WTC11 (cell line): ENCODE data around the gene ATF6B. TPM values are rescaled to one million over a fixed set of nuclear protein-coding genes. Genes with fewer than 3 reads are reported as not detected.
A peak's percentile ranks its signal among the peaks of the same experiment; 100 is the strongest.

Experiments
- ATAC-seq: fragments of 200-7000 bp; cut with Tn5 transposase; 2 replicates; pipeline ENCODE4 v1.10.0; 2021; ENCODE audit warnings: mild to moderate bottlenecking, moderate library complexity
- CTCF ChIA-PET: fragments of 300-600 bp; sonication (Branson Sonifier 250); formaldehyde crosslinking; loops from one replicate; lab custom pipeline; 2021; ENCODE audit warnings: antibody characterized with exemption; lab: Charles Lee
- POLR2A ChIA-PET: fragments of 350-600 bp; sonication (Branson Sonifier 250); formaldehyde crosslinking; loops from one replicate; lab custom pipeline; 2021; ENCODE audit warnings: antibody characterized with exemption; lab: Charles Lee
- DNase-seq: peaks from one replicate; pipeline ENCODE4 v3.0.0; 2021; ENCODE audit warnings: low spot score
- H3K27ac Mint-ChIP-seq: 2 replicates; pipeline ENCODE4 v1.8.0; 2021; ENCODE audit warnings: mixed read lengths
- H3K27me3 Mint-ChIP-seq: 2 replicates; pipeline ENCODE4 v1.8.0; 2021; ENCODE audit warnings: low read depth, mild to moderate bottlenecking, moderate library complexity, mixed read lengths
- H3K36me3 Mint-ChIP-seq: 2 replicates; pipeline ENCODE4 v1.8.0; 2021; ENCODE audit warnings: mixed read lengths
- H3K4me1 Mint-ChIP-seq: 2 replicates; pipeline ENCODE4 v1.8.0; 2022; ENCODE audit warnings: mixed read lengths
- H3K4me3 Mint-ChIP-seq: 2 replicates; pipeline ENCODE4 v1.8.0; 2021; ENCODE audit warnings: mild to moderate bottlenecking, moderate library complexity, mixed read lengths
- H3K9me3 Mint-ChIP-seq: 2 replicates; pipeline ENCODE4 v1.8.0; 2021; ENCODE audit warnings: mixed read lengths
- AR ChIP-seq: fragments of 250-450 bp; sonication (Bioruptor Pico); IDR thresholded peaks from 2 replicates; pipeline ENCODE4 v1.9.0; 2021; ENCODE audit warnings: mild to moderate bottlenecking
- E2F4 ChIP-seq: sonication (generic); formaldehyde crosslinking; IDR thresholded peaks from 2 replicates; pipeline ENCODE4 v1.8.1; 2022; ENCODE audit warnings: low read depth, mild to moderate bottlenecking, moderate library complexity, missing genetic modification reagents, borderline replicate concordance
- EMX1 ChIP-seq: fragments of 250-450 bp; sonication (Bioruptor Pico); IDR thresholded peaks from 2 replicates; pipeline ENCODE4 v1.8.0; 2021; ENCODE audit warnings: mild to moderate bottlenecking
- HMGXB4 ChIP-seq: sonication (generic); formaldehyde crosslinking; IDR thresholded peaks from 2 replicates; pipeline ENCODE4 v1.8.1; 2023; ENCODE audit warnings: mild to moderate bottlenecking, moderate library complexity, missing genetic modification reagents
- JAZF1 ChIP-seq: fragments of 250-450 bp; sonication (Bioruptor Pico); IDR thresholded peaks from 2 replicates; pipeline ENCODE4 v1.9.0; 2021; ENCODE audit warnings: moderate library complexity, mild to moderate bottlenecking, inconsistent platforms
- MXD4 ChIP-seq: fragments of 250-450 bp; sonication (Bioruptor Pico); IDR thresholded peaks from 2 replicates; pipeline ENCODE4 v1.8.0; 2021; ENCODE audit warnings: mild to moderate bottlenecking, moderate library complexity, borderline replicate concordance
- NFYB ChIP-seq: sonication (generic); formaldehyde crosslinking; conservative IDR thresholded peaks from 2 replicates; pipeline ENCODE4 v1.8.0; 2022; ENCODE audit warnings: low read depth, missing genetic modification reagents
- PREB ChIP-seq: sonication (generic); formaldehyde crosslinking; IDR thresholded peaks from 2 replicates; pipeline ENCODE4 v1.8.1; 2022; ENCODE audit warnings: mild to moderate bottlenecking, missing genetic modification reagents, moderate library complexity, borderline replicate concordance
- PRRX2 ChIP-seq: fragments of 250-450 bp; sonication (Bioruptor Pico); IDR thresholded peaks from 2 replicates; pipeline ENCODE4 v1.8.0; 2021; ENCODE audit warnings: mild to moderate bottlenecking
- RORB ChIP-seq: fragments of 250-450 bp; sonication (Bioruptor Pico); IDR thresholded peaks from 2 replicates; pipeline ENCODE4 v1.9.0; 2021; ENCODE audit warnings: mild to moderate bottlenecking
- STAT6 ChIP-seq: sonication (generic); formaldehyde crosslinking; conservative IDR thresholded peaks from 2 replicates; pipeline ENCODE4 v1.8.1; 2023; ENCODE audit warnings: mild to moderate bottlenecking, low read depth, missing genetic modification reagents, moderate library complexity
- ZBTB21 ChIP-seq: sonication (generic); formaldehyde crosslinking; IDR thresholded peaks from 2 replicates; pipeline ENCODE4 v1.8.1; 2023; ENCODE audit warnings: mild to moderate bottlenecking, missing genetic modification reagents, borderline replicate concordance
- ZBTB43 ChIP-seq: sonication (generic); formaldehyde crosslinking; IDR thresholded peaks from 2 replicates; pipeline ENCODE4 v1.8.1; 2023; ENCODE audit warnings: mild to moderate bottlenecking, missing genetic modification reagents
- ZMAT4 ChIP-seq: fragments of 250-450 bp; sonication (Bioruptor Pico); IDR thresholded peaks from 2 replicates; pipeline ENCODE4 v1.9.0; 2021; ENCODE audit warnings: mild to moderate bottlenecking
- ZNF121 ChIP-seq: sonication (generic); formaldehyde crosslinking; IDR thresholded peaks from 2 replicates; pipeline ENCODE4 v1.8.0; 2023; ENCODE audit warnings: missing genetic modification reagents
- ZNF263 ChIP-seq: sonication (generic); formaldehyde crosslinking; IDR thresholded peaks from 2 replicates; pipeline ENCODE4 v1.8.1; 2022; ENCODE audit warnings: low read depth, mild to moderate bottlenecking, moderate library complexity, missing genetic modification reagents
- ZNF317 ChIP-seq: sonication (generic); formaldehyde crosslinking; IDR thresholded peaks from 2 replicates; pipeline ENCODE4 v1.8.1; 2023; ENCODE audit warnings: low read depth, mild to moderate bottlenecking, moderate library complexity, missing genetic modification reagents, borderline replicate concordance
- ZNF512 ChIP-seq: sonication (generic); formaldehyde crosslinking; IDR thresholded peaks from 2 replicates; pipeline ENCODE4 v1.8.1; 2022; ENCODE audit warnings: missing genetic modification reagents, borderline replicate concordance
- total RNA-seq: library from RNA; stranded (reverse); gene quantifications from 3 replicates; pipeline ENCODE4 v1.2.3, GENCODE V29; 2021

ATF6B gene
- total RNA-seq, 1 experiment from 2014 or later = 47.5 TPM

GRCh38 chr6:32168350-32168749 lies 40.3 kb upstream of the ATF6B start (continued):
- no peak for TF ChIP-seq ZNF263 (CRISPR knock-in tag)
- no peak for TF ChIP-seq JAZF1 (CRISPR knock-in tag)
- no peak for TF ChIP-seq ZNF121 (CRISPR knock-in tag)
- TF ChIP-seq ZBTB21 (CRISPR knock-in tag) = no peak
- TF ChIP-seq EMX1 (CRISPR knock-in tag) = no peak
- no peak for TF ChIP-seq ZNF317
- TF ChIP-seq MXD4 (CRISPR knock-in tag) = no peak
- no peak for TF ChIP-seq PRRX2 (CRISPR knock-in tag)
- no peak for TF ChIP-seq STAT6 (CRISPR knock-in tag)
- no peak for TF ChIP-seq ZNF512

GRCh38 chr6:32167761-32168262 lies 39.8 kb upstream of the ATF6B start:
- H3K9me3 Mint-ChIP-seq = no peaks in the 10 kb centered on the region
- H3K36me3 Mint-ChIP-seq = peaks cover 36% of the 10 kb centered on the region
- ATAC-seq (no peak), DNase-seq (no peak)
- CTCF ChIA-PET = interaction anchor here (1.0 to 5.1 kb wide), 10 partner anchors 8 to 120 kb away, joined by 3 to 47 read pairs (median 12); partner anchors contain the start of genes AGPAT1, ATF6B, FKBPL and GPSM3
- H3K27ac Mint-ChIP-seq = peak overlapping the region; percentile 63
- H3K4me3 Mint-ChIP-seq = no peak overlapping the region
- peaks cover 11% of the 10 kb centered on the region for H3K4me1 Mint-ChIP-seq
- H3K27me3 Mint-ChIP-seq = no peaks in the 10 kb centered on the region
- POLR2A ChIA-PET = interaction anchor here (3.1 kb wide), 1 partner anchor 9 kb away, joined by 15 read pairs; no protein-coding TSS in a partner anchor
- TF ChIP-seq ZBTB43 (CRISPR knock-in tag) (no peak), NFYB (CRISPR knock-in tag) (no peak), HMGXB4 (CRISPR knock-in tag) (no peak), ZNF512 (no peak), PREB (CRISPR knock-in tag) (no peak), RORB (CRISPR knock-in tag) (no peak), ZNF263 (CRISPR knock-in tag) (no peak), E2F4 (CRISPR knock-in tag) (no peak), ZBTB21 (CRISPR knock-in tag) (no peak), ZMAT4 (CRISPR knock-in tag) (no peak), AR (CRISPR knock-in tag) (no peak)
